ENCODE results near the gene B4GALNT3. TPM values are rescaled to one million over a fixed set of nuclear protein-coding genes. Genes with fewer than 3 reads are reported as not detected.

Gene B4GALNT3
- total RNA-seq, 1 experiment from 2014 or later: 2.3 TPM

DNA sequence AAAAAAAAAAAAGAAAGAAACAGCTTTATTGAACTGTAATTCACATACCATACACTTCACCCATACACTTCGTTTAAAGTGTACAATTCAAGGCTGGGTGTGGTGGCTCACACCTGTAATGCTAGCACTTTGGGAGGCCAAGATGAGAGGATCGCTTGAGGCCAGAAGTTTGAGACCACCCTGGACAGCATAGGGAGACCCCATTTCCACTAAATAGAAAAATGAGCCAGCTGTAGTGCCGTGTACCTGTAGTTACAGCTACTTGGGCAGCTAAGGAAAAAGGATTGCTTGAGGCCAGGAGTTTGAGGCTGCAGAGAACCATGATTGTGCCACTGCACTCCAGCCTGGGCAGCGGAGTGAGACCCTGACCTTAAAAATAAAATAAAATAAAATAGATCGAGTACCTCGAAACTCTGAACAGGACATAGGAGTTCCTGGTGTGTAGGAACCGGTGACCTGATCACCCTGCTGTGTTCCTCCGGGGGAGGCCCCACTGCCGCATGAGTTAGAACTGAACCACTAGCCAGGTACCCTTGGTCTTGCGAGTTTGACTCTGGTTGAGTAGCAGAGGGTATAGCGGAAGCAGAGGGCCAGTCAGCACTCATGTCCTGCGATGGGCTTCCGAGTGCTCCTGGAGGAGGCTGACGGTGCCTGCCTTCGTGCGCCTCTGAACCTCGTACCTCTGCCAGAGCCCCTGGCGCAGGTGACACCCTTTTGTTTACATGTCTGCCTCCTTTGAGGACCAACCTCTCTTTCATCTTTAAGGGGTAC is 80.0 kb downstream of the B4GALNT3 start:
- TF ChIP-seq TCF7L2 (IDR thresholded peaks at IDR 0.05; ENCODE audit: low read depth, low read length) (no peak), POLR2AphosphoS5 (IDR thresholded peaks at IDR 0.05; ENCODE audit: low read depth, low read length) (no peak), SIN3A (IDR thresholded peaks at IDR 0.05; ENCODE audit: borderline replicate concordance, insufficient read depth, low read depth, low read length) (no peak)
- TF ChIP-seq, protein P1, sequence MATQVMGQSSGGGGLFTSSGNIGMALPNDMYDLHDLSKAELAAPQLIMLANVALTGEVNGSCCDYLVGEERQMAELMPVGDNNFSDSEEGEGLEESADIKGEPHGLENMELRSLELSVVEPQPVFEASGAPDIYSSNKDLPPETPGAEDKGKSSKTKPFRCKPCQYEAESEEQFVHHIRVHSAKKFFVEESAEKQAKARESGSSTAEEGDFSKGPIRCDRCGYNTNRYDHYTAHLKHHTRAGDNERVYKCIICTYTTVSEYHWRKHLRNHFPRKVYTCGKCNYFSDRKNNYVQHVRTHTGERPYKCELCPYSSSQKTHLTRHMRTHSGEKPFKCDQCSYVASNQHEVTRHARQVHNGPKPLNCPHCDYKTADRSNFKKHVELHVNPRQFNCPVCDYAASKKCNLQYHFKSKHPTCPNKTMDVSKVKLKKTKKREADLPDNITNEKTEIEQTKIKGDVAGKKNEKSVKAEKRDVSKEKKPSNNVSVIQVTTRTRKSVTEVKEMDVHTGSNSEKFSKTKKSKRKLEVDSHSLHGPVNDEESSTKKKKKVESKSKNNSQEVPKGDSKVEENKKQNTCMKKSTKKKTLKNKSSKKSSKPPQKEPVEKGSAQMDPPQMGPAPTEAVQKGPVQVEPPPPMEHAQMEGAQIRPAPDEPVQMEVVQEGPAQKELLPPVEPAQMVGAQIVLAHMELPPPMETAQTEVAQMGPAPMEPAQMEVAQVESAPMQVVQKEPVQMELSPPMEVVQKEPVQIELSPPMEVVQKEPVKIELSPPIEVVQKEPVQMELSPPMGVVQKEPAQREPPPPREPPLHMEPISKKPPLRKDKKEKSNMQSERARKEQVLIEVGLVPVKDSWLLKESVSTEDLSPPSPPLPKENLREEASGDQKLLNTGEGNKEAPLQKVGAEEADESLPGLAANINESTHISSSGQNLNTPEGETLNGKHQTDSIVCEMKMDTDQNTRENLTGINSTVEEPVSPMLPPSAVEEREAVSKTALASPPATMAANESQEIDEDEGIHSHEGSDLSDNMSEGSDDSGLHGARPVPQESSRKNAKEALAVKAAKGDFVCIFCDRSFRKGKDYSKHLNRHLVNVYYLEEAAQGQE (IDR thresholded peaks at IDR 0.05; ENCODE audit: insufficient read depth in 1 of 2, low read depth in 2 of 2, low read length in 1 of 2): no peak
- TF ChIP-seq, protein P2, sequence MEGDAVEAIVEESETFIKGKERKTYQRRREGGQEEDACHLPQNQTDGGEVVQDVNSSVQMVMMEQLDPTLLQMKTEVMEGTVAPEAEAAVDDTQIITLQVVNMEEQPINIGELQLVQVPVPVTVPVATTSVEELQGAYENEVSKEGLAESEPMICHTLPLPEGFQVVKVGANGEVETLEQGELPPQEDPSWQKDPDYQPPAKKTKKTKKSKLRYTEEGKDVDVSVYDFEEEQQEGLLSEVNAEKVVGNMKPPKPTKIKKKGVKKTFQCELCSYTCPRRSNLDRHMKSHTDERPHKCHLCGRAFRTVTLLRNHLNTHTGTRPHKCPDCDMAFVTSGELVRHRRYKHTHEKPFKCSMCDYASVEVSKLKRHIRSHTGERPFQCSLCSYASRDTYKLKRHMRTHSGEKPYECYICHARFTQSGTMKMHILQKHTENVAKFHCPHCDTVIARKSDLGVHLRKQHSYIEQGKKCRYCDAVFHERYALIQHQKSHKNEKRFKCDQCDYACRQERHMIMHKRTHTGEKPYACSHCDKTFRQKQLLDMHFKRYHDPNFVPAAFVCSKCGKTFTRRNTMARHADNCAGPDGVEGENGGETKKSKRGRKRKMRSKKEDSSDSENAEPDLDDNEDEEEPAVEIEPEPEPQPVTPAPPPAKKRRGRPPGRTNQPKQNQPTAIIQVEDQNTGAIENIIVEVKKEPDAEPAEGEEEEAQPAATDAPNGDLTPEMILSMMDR (IDR thresholded peaks at IDR 0.05): no peak
- no peak for ATAC-seq
- POLR2A ChIA-PET: no interaction called here
- H3K9me3 ChIP-seq (ENCODE audit: control insufficient read depth, insufficient read depth, low read depth, low read length): no peaks in the 10 kb centered on the region
- in situ Hi-C loops (cut with HindIII; ENCODE audit: low pct_unique_long_range_greater_than_20kb, low sequenced_read_pairs) (no loop called here), intact Hi-C loops (cut with micrococcal nuclease; ENCODE audit: unreplicated experiment) (no loop called here)
- no peak overlapping the region for H3K4me3 ChIP-seq (ENCODE audit: low read depth in 2 of 2, low read length in 2 of 2)
- CTCF ChIA-PET: no interaction called here
- no peaks in the 10 kb centered on the region; the same call in 1 of the 2 replicates for H3K4me1 ChIP-seq (ENCODE audit: control insufficient read depth, insufficient read depth, low read length)
- no TSS peak for BruUV-seq (replicated peaks)
- H3K27me3 ChIP-seq (ENCODE audit: control insufficient read depth, insufficient read depth, low read length): no peaks in the 10 kb centered on the region
- no peak for DNase-seq (ENCODE audit: low read depth, low spot score)
- H3K36me3 ChIP-seq (ENCODE audit: control insufficient read depth, insufficient read depth, low read length): no peaks in the 10 kb centered on the region
- H3K27ac ChIP-seq (ENCODE audit: low read length): no peak overlapping the region

DNA sequence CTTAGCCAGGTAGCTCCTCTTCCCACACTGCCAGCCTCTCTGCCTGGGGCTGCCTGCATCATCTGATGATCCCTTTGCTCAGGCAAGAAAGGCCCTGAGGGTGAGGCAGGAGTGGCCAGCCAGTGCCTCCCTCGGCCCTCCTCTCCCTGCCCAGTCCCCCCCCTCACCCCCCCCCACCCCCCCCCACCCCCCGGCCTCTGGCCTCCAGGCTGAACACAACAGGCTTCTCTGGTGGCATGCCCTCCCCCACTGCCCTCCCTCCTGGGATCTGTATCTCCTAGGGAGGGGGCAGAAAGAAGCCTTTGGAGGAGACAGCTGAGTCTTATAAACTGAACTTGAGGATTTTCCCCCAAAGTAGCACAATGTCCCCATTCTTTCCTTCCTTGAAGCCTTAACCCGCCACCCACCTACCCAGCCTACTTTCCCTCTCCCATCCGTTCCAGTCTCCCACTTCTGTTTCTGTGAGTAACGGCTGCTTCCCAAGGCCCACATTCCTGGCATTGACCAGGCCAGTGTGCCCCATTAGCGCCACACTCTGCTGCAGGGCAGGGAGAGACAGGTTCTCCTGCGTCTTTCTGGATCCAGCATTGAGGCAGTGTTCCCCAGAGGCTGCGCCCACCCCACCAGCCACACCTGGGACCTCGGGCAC is 82.1 kb downstream of the B4GALNT3 start:
- Histone ChIP-seq H3K27me3 (ENCODE audit: control insufficient read depth, insufficient read depth, low read length) (no peaks in the 10 kb centered on the region), H3K36me3 (ENCODE audit: control insufficient read depth, insufficient read depth, low read length) (no peaks in the 10 kb centered on the region), H3K27ac (ENCODE audit: low read length) (no peak overlapping the region), H3K4me1 (ENCODE audit: control insufficient read depth, insufficient read depth, low read length) (peaks cover 4% of the 10 kb centered on the region; the same call in 1 of the 2 replicates), H3K9me3 (ENCODE audit: control insufficient read depth, insufficient read depth, low read depth, low read length) (no peaks in the 10 kb centered on the region), H3K4me3 (ENCODE audit: low read depth in 2 of 2, low read length in 2 of 2) (no peak overlapping the region)
- ChIA-PET POLR2A (interaction anchor here (0.6 kb wide), 1 partner anchor 368 kb away, joined by 4 read pairs; no protein-coding TSS in a partner anchor), CTCF (no interaction called here)
- no peak for ATAC-seq
- in situ Hi-C loops (cut with HindIII; ENCODE audit: low pct_unique_long_range_greater_than_20kb, low sequenced_read_pairs) (no loop called here), intact Hi-C loops (cut with micrococcal nuclease; ENCODE audit: unreplicated experiment) (no loop called here)
- TF ChIP-seq POLR2AphosphoS5 (IDR thresholded peaks at IDR 0.05; ENCODE audit: low read depth, low read length) (no peak), TCF7L2 (IDR thresholded peaks at IDR 0.05; ENCODE audit: low read depth, low read length) (no peak), SIN3A (IDR thresholded peaks at IDR 0.05; ENCODE audit: borderline replicate concordance, insufficient read depth, low read depth, low read length) (no peak)
- TF ChIP-seq, protein P2 (IDR thresholded peaks at IDR 0.05): no peak
- TF ChIP-seq, protein P1 (IDR thresholded peaks at IDR 0.05; ENCODE audit: insufficient read depth in 1 of 2, low read depth in 2 of 2, low read length in 1 of 2): no peak
- no TSS peak for BruUV-seq (replicated peaks)
- DNase-seq (ENCODE audit: low read depth, low spot score): no peak
